Limb (tissue), 2 donors: ENCODE measurements around the gene QPRT.
"Not testable (repeated sequence)": the region's sequence is repeated elsewhere in the genome, so short reads cannot be mapped to it uniquely, and the experiment has no call there.

Source experiments
- DNase-seq, 2 donors: peaks; one replicate each; pipeline ENCODE4 v3.0.0-alpha.2; 2016; ENCODE audit errors: extremely low spot score in 2 of 2

QPRT gene

GRCh38 chr16:29745121-29745852, 66.3 kb downstream of the QPRT start:
- no peak for DNase-seq

DNA sequence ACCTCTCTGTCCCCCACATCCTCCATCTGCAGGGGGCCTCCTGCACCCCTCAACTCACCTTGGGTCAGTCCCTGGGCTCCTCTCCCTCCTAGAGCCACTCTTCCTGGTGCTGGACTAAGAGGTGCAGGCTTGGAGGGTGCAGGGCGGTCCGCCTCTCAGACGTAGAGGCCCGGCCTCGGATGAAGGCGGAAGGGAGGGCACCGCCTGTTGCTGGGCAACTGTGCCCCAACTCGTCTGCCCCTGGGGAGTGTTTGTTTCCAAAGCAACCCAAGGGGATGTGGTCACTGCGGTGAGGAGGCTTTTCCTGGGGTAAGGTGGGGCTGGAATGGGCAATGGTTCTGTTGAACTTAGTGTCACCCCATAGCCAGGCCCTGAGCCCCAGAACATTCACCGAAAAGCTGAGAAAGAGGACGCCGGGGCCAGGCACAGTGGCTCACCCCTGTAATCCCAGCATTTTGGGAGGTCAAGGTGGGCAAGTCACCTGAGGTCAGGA, 66.9 kb downstream of the QPRT start, which contains the start of gene C16orf54:
Gene C16orf54 (minus strand): TSS at position 138 of the 493 bp plus-strand sequence. CDS start 1,039 bp downstream, outside the sequence.
- no peak for DNase-seq

GRCh38 chr16:29746518-29746917, 67.5 kb downstream of the QPRT start:
- DNase-seq, result not testable (repeated sequence)
